Stomach (tissue), 9 donors: ENCODE results near the gene SLC5A5. TPM values are rescaled to one million over a fixed set of nuclear protein-coding genes. Genes with fewer than 3 reads are reported as not detected.

Source experiments
- DNase-seq, 2 donors: peaks; one replicate each; pipeline versions ENCODE4 v3.0.0 to v3.0.0-alpha.2; 2013 to 2019
- H3K27ac ChIP-seq, 5 donors: fragments of 200-600 bp in 4 of 5; sonication (generic) in 4 of 5; one replicate each; pipeline ENCODE4 v1.5.1; 2013 to 2019; ENCODE audit warnings: mild to moderate bottlenecking in 1 of 5, moderate library complexity in 1 of 5
- H3K27me3 ChIP-seq, 3 donors: fragments of 200-600 bp; sonication (generic); one replicate each; pipeline ENCODE4 v1.5.1; 2017 to 2019; ENCODE audit warnings: mixed run types in 1 of 3
- H3K36me3 ChIP-seq, 4 donors: fragments of 200-600 bp; sonication (generic); 1 replicate in 3 of 4; 2 replicates in 1 of 4; pipeline ENCODE4 v1.5.1; 2016 to 2019
- H3K4me1 ChIP-seq, 4 donors: fragments of 200-600 bp; sonication (generic); one replicate each; pipeline ENCODE4 v1.5.1; 2016 to 2019
- H3K4me3 ChIP-seq, 4 donors: fragments of 200-600 bp; sonication (generic) in 3 of 4; one replicate each; pipeline ENCODE4 v1.5.1; 2016 to 2019; ENCODE audit warnings: mild to moderate bottlenecking in 1 of 4
- H3K9me3 ChIP-seq, 4 donors: fragments of 200-600 bp; sonication (generic); one replicate each; pipeline ENCODE4 v1.5.1; 2016 to 2019
- CTCF ChIP-seq, 7 experiments: fragments of 450-650 bp in 4 of 7; fragments of 200-600 bp in 3 of 7; sonication (generic) in 3 of 7; IDR thresholded peaks; one replicate each; pipeline ENCODE4 v1.5.1; 2016 to 2019; ENCODE audit warnings: antibody characterized with exemption in 7 of 7, control low read depth in 2 of 7, mild to moderate bottlenecking in 1 of 7
- EP300 ChIP-seq: sonication (generic); formaldehyde crosslinking; IDR thresholded peaks from one replicate; pipeline ENCODE4 v1.6.1; 2017; ENCODE audit warnings: antibody characterized with exemption
- POLR2A ChIP-seq, 4 donors: fragments of 450-650 bp; IDR thresholded peaks; one replicate each; pipeline ENCODE4 v1.6.1; 2016; ENCODE audit warnings: antibody characterized with exemption in 4 of 4, control low read depth in 2 of 4, mild to moderate bottlenecking in 1 of 4, moderate library complexity in 1 of 4
- POLR2AphosphoS5 ChIP-seq, 3 donors: sonication (generic); formaldehyde crosslinking; IDR thresholded peaks; one replicate each; pipeline ENCODE4 v1.6.1; 2016; ENCODE audit warnings: antibody characterized with exemption in 3 of 3
- WGBS, 5 donors: extraction: QIAGEN DNeasy Blood & Tissue Kit in 3 of 5; methylation state at CpG; one replicate each; pipeline versions ENCODE4 v1.1.5 to v1.1.7; 2013 to 2018; 5-methylcytosine and 5-hydroxymethylcytosine counted together
- intact Hi-C: fragments of 100-400 bp; cut with DNase I; formaldehyde crosslinking; loops from one replicate; pipeline ENCODE4 v1.15.1; 2023; ENCODE audit warnings: low total_unique reads
- polyA plus RNA-seq, 3 donors: library from polyadenylated mRNA; stranded (reverse); fragments of 200-250 nt; gene quantifications; one replicate each; pipeline ENCODE4 v1.2.3, GENCODE V29; 2013
- total RNA-seq, 5 donors: library from RNA; depleted of rRNA; stranded (reverse); fragments of >200 nt; gene quantifications; one replicate each; pipeline versions ENCODE4 v1.1.0 to v1.2.3, GENCODE V29; 2014 to 2016
- donor health status: healthy with polysubstance abuse.
- donor health status: Bipolar disorder and iron deficiency.
- donor health status: healthy.

SLC5A5 gene
- total and polyA plus RNA-seq, 8 donors: 1.3 to 116 (median 19.7) TPM; not detected in 1

- DNase-seq: no peak
- H3K4me3 ChIP-seq: no peak overlapping the region
- H3K9me3 ChIP-seq: no peaks in the 10 kb centered on the region
- no peak for TF ChIP-seq POLR2AphosphoS5 (IDR thresholded peaks at IDR 0.05)
- TF ChIP-seq EP300: no peak
- TF ChIP-seq CTCF (IDR thresholded peaks at IDR 0.05): no peak
- no peak for TF ChIP-seq POLR2A (IDR thresholded peaks at IDR 0.05)
- H3K36me3 ChIP-seq: peaks cover 0 to 83% (median 31%) of the 10 kb centered on the region in 4 donors
- H3K27me3 ChIP-seq: peaks cover 0 to 39% (median 3%) of the 10 kb centered on the region in 3 donors
- H3K4me1 ChIP-seq: peaks cover 0 to 22% (median 20%) of the 10 kb centered on the region in 4 donors
- intact Hi-C loops: no loop called here
- WGBS, 5 donors: 66 to 85% (median 72%) methylated on average over 23 to 27 of the region's 27 CpGs
- no peak overlapping the region for H3K27ac ChIP-seq
Measured at GRCh38 chr19:17834350-17835181, 37.2 kb upstream of the SLC5A5 start.

GRCh38 chr19:17835182-17836006, 36.4 kb upstream of the SLC5A5 start:
- no peak for DNase-seq
- Histone ChIP-seq H3K27me3 (peaks cover 0 to 37% (median 0%) of the 10 kb centered on the region in 3 donors), H3K27ac (no peak overlapping the region), H3K36me3 (peaks cover 0 to 81% (median 31%) of the 10 kb centered on the region in 4 donors), H3K4me3 (no peak overlapping the region), H3K4me1 (peaks cover 0 to 14% (median 13%) of the 10 kb centered on the region in 4 donors), H3K9me3 (no peaks in the 10 kb centered on the region)
- WGBS, 5 donors: 68 to 75% (median 72%) methylated on average over 8 of the region's 8 CpGs
- intact Hi-C loops: no loop called here
- no peak for TF ChIP-seq CTCF (IDR thresholded peaks at IDR 0.05)
- TF ChIP-seq POLR2A (IDR thresholded peaks at IDR 0.05): no peak
- TF ChIP-seq POLR2AphosphoS5 (IDR thresholded peaks at IDR 0.05): no peak
- no peak for TF ChIP-seq EP300

DNA sequence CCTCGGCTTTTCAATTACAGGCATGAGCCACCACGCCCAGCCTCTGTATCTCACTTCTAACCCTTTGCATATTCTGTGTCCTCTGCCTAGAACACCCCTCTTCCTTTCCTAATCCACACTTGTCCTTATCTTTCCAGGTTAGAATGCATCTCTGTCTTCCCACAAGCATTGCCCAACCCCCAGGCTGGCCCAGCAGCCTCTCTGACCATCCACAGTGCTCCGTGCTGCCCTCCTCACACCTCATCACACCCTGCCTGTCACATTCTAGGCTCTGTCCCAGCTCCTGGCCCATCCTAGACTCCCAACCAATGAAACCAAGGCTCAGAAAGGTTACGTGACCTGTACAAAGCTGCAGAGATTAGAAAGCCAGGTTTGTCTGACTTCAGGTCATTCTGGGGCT, 35.2 kb upstream of the SLC5A5 start:
- Histone ChIP-seq H3K9me3 (no peaks in the 10 kb centered on the region), H3K36me3 (peaks cover 0 to 79% (median 32%) of the 10 kb centered on the region in 4 donors), H3K4me1 (peaks cover 4 to 9% (median 7%) of the 10 kb centered on the region in 4 donors), H3K27me3 (peaks cover 0 to 37% (median 0%) of the 10 kb centered on the region in 3 donors), H3K27ac (no peak overlapping the region), H3K4me3 (no peak overlapping the region)
- DNase-seq: no peak
- TF ChIP-seq EP300 (no peak), POLR2A (IDR thresholded peaks at IDR 0.05) (no peak), POLR2AphosphoS5 (IDR thresholded peaks at IDR 0.05) (no peak), CTCF (IDR thresholded peaks at IDR 0.05) (no peak)
- 53 to 76% (median 60%) methylated on average over 4 of the region's 4 CpGs for WGBS, 5 donors
- intact Hi-C loops: no loop called here

DNA sequence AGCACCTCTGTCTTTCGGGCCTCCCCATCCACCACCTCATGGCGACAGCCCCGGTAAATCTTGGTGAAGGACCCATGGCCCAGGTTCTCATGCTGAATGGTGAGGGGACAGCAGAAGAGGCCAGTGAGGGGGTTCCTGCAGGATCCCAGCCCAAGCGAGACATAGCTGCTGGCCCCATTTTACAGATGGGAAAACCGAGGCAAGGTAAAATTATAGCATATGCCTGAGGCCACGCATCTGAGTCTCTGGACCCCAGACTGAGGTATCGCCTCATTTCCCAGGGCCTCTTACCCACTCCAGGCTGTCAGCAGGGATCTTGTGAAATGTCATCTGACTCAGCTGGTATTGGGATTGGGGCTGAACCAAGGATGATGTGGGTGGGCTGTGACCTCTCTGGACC, 33.8 kb upstream of the SLC5A5 start:
- no peak overlapping the region for H3K4me3 ChIP-seq
- no peak for DNase-seq
- H3K4me1 ChIP-seq: peaks cover 13 to 21% (median 18%) of the 10 kb centered on the region in 4 donors
- intact Hi-C loops: no loop called here
- TF ChIP-seq POLR2AphosphoS5 (IDR thresholded peaks at IDR 0.05) (no peak), EP300 (no peak), POLR2A (IDR thresholded peaks at IDR 0.05) (no peak), CTCF (IDR thresholded peaks at IDR 0.05) (no peak)
- H3K9me3 ChIP-seq: no peaks in the 10 kb centered on the region
- no peak overlapping the region for H3K27ac ChIP-seq
- whole genome bisulfite sequencing, 5 donors: 89 to 96% (median 93%) methylated on average over 7 of the region's 7 CpGs
- H3K27me3 ChIP-seq: peaks cover 0 to 38% (median 0%) of the 10 kb centered on the region in 3 donors
- peaks cover 0 to 75% (median 29%) of the 10 kb centered on the region in 4 donors for H3K36me3 ChIP-seq
